HEK293 (cell line): ENCODE data around the gene KMO.

Experiments
- ATF2 ChIP-seq: fragments of 450-650 bp; formaldehyde crosslinking; IDR thresholded peaks from 2 replicates; pipeline ENCODE4 v1.5.1; 2016; ENCODE audit warnings: missing biosample characterization, missing genetic modification characterization, low read depth
- CTCF ChIP-seq: fragments of 450-650 bp; formaldehyde crosslinking; IDR thresholded peaks from 2 replicates; pipeline ENCODE4 v1.5.1; 2016; ENCODE audit warnings: missing biosample characterization, missing genetic modification characterization
- KLF16 ChIP-seq: fragments of 450-650 bp; formaldehyde crosslinking; IDR thresholded peaks from 2 replicates; pipeline ENCODE4 v1.5.1; 2017; ENCODE audit warnings: missing biosample characterization, missing genetic modification characterization
- PRDM4 ChIP-seq: fragments of 450-650 bp; formaldehyde crosslinking; IDR thresholded peaks from 2 replicates; pipeline ENCODE4 v1.5.1; 2017; ENCODE audit warnings: missing biosample characterization, missing genetic modification characterization
- ZBTB20 ChIP-seq: fragments of 450-650 bp; formaldehyde crosslinking; IDR thresholded peaks from 2 replicates; pipeline ENCODE4 v1.5.1; 2016; ENCODE audit warnings: missing biosample characterization, missing genetic modification characterization
- ZBTB8A ChIP-seq: fragments of 450-650 bp; formaldehyde crosslinking; IDR thresholded peaks from 2 replicates; pipeline ENCODE4 v1.5.1; 2016; ENCODE audit warnings: missing biosample characterization, missing genetic modification characterization
- ZNF202 ChIP-seq: fragments of 450-650 bp; formaldehyde crosslinking; IDR thresholded peaks from 2 replicates; pipeline ENCODE4 v1.5.1; 2016; ENCODE audit warnings: missing biosample characterization, missing genetic modification characterization, borderline replicate concordance
- ZNF585B ChIP-seq: fragments of 450-650 bp; formaldehyde crosslinking; IDR thresholded peaks from 2 replicates; pipeline ENCODE4 v1.5.1; 2016; ENCODE audit warnings: missing biosample characterization, missing genetic modification characterization
- ZNF600 ChIP-seq: fragments of 450-650 bp; formaldehyde crosslinking; IDR thresholded peaks from 2 replicates; pipeline ENCODE4 v1.5.1; 2016; ENCODE audit warnings: missing biosample characterization, missing genetic modification characterization
- ZNF610 ChIP-seq: fragments of 450-650 bp; formaldehyde crosslinking; IDR thresholded peaks from 2 replicates; pipeline ENCODE4 v1.5.1; 2016; ENCODE audit warnings: missing biosample characterization, missing genetic modification characterization, borderline replicate concordance
- ZNF660 ChIP-seq: fragments of 450-650 bp; IDR thresholded peaks from 2 replicates; pipeline ENCODE4 v1.5.1; 2018; ENCODE audit warnings: missing biosample characterization, mild to moderate bottlenecking, missing genetic modification characterization

GRCh38 chr1:241630476-241630875, 98.3 kb downstream of the KMO start:
- TF ChIP-seq CTCF (tag by site-specific recombination) (no peak), ATF2 (tag by site-specific recombination) (no peak), ZBTB8A (tag by site-specific recombination) (no peak), KLF16 (no peak), ZNF600 (tag by site-specific recombination) (no peak), ZNF585B (tag by site-specific recombination) (no peak), ZNF202 (no peak), ZBTB20 (tag by site-specific recombination) (no peak), ZNF660 (tag by site-specific recombination) (no peak), PRDM4 (tag by site-specific recombination) (no peak), ZNF610 (no peak)
